Stimulated activated CD4-positive, alpha-beta T cell treated with anti-CD3 and anti-CD28 coated beads, Interleukin-12 subunit alpha, Interleukin-12 subunit beta, amount 100 ng/mL, for 24 hours (primary cell): ENCODE data around the gene ZSCAN12.

Experiments used
- DNase-seq, 2 experiments: peaks; one replicate each; pipeline ENCODE4 v3.0.0-alpha.2; 2020; ENCODE audit warnings: low read depth in 2 of 2

The ZSCAN12 gene

DNA sequence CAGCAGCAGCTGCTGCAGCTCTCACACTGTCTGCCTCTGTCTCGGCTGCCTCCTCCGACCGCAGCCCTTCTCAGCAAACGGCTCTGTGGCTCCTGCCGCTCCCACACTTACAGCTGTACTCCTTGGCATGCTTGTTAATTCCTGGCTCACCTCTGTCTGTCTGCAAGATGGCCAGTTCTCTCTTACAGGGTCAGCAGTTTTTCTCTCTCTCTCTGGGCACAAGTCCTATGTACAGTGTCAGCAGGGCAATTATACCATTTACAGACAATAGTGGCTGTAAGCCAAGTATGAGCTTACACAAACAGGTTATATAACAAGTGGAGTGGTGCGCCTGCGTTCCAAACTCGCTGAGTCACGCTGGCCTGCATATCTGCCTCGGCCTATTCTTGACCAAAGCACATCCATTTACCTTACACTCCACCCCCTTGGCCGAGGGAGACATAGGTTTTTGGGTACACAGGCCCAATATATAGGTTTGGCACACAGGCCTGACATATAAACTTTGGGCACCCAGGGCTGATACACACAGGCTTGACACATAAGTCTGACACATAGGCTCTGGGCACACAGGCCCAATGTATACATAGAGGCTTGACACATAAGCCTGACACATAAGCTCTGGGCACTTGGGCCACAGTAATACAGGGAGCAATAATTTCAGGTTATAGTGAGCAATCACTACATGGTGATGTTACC, 45.4 kb downstream of the ZSCAN12 start:
- DNase-seq, result no peak

DNA sequence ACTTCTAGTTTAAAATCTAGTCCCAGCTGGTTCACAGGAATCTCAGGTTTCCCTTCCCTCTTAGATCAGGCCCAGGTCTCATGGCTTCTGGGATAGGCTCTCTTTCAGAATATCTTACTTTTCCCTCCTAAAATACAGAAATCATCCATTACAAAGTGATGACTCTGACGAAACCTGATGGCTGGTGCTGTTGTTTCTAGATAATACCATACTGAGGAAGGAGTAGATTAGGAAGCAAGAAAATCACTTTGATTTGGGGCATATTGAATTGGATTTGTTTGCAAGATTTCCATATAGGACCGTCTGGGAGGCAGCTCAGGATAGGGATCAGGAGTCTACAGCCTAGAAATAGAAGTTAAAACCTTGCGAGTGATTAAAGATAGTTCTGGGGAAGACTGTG, 46.2 kb downstream of the ZSCAN12 start:
- no peak for DNase-seq

DNA sequence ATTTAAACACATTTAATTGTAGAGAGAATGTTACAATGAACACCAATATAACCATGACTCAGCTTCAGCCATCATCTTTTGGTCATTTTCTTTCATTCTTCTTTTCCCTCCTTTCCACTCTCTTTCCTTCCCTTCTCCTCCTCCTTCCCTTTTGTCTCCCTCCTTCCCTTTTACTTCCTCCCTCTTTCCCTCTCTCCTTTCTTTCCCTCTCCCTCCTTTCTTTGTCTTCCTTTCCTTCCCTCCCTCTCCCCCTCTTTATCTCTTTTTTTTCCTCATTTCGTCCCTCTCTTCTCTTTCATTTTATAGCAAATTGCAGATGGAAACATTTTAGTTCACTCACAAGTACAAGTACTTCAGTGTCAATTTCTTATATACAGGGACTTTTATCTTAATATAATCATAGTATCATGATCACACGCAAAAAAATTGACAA, 48.0 kb downstream of the ZSCAN12 start:
- no peak for DNase-seq

DNA sequence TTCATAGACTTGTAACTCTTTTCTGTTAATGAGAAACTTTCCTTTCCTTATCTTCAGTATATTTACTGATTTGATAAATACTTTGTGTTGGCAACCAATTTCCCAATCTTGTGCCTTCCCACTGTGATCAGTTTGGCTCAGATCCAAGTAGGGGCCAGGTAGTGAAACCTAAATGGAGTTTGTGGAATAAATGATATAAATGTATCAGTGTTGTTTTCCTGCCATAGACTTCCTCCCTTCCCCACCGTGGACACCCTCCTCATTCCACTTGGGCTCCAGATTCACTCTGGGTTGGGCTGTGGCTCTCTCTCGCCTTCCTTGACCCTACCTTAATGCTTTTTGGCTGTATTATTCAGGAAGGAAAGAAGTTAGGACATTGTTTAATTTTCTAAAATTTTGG, 48.5 kb downstream of the ZSCAN12 start:
- no peak for DNase-seq

DNA sequence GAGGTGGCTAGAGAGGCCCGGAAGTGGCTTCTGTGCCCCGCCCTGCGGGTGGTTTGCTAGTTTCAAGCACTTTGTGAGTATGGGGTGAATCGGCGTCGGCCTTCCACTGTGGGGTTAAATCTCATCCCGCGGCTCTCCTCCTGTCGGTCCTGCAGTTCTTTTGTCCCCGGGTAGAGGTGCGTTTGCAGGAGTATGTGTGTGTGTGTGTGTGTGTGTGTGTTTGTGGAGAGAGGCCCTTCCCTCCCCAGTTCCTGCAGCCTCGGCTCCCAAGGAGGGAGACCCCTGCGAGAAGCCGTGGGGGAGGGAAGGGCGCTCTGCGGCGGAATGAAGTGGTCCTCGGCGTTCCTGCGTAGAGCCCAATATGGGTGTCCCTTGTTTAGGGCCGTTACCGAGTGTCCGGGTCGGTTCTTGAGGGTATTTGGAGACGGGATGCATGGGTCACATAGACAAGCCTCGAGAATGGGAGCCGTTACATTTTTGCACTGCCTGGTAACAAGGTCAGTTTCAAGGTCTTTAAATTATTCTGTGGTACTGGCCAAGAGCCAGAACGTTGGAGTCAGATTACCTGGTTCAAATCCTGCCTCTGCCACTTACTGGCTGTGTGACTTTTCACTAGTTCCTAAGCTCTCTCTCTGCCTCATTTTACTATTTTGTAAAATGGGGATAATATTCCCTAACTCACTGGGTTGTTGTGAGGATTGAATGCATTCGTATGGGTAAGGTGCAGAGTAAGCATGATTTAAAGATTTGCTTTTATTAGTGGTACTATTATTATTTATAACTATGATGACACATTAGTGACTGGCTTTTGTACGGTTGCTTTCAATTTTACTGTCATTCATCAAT, 49.4 kb downstream of the ZSCAN12 start, which contains the start of gene ZKSCAN3:
Gene ZKSCAN3 (plus strand): TSS at position 56 of the 846 bp plus-strand sequence. CDS start 9,640 bp downstream, outside the sequence.
- peak; percentile 83 for DNase-seq

DNA sequence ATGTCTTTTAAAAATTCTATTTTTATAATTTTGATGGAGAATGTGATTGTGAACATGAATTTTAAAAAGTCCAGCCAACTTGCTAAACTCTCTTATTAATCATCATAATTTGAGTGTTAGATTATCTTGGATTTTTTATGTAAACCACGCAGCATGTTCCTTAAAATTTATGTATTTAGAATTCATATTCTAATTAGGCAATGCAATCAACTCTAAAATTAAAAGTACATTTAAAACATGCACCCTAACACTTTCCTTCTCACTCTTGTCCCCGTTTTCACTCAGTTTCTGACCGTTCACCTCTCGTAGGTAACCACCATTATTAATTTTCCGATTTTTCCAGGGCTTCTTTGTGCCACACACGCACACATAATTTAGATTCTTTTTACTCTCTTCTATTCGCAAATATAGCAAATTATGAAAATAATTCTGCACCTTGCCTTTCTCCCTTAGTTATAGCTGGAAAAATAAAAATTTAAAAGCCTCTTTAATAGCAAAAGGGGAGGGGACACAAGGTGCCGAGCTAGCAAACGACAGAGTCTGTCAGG, 50.1 kb downstream of the ZSCAN12 start:
- no peak for DNase-seq

DNA sequence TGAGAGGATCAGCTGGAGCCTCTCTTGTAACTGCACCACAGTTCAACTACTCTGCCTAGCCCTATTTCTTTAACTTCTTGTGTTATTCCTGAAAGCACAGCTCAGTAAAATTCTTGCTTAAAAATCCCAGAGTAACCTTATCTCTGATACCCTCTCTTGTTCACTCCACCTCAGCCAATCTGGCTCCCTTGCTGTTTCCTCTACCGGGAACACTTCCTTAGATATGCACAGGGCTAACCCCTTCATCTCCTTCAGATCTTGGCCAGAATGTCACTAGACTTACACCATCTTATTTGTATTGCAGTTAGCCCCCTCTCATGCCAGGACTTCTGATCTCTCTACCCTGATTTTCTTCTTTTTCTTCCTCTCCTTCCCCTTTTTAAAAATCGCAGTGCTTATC, 52.4 kb downstream of the ZSCAN12 start:
- DNase-seq, result no peak

DNA sequence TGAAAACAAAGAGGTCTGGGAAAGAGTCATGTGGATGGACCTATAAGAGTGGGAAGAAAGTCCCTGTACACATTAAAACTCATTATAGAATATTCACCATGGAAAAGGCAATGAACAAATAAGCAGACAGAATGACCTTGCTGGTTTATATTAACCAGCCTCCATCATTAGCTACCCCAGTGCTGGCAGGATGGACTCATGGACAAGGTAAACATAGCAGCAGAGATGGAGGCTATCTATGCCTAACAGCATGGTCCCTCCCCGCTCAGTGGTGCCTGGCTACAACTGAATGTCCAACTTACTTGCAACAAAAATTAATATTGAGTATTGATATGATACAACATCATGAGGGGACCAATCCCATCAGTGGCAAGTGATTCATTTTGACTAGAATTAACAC, 54.3 kb downstream of the ZSCAN12 start:
- DNase-seq, result no peak

DNA sequence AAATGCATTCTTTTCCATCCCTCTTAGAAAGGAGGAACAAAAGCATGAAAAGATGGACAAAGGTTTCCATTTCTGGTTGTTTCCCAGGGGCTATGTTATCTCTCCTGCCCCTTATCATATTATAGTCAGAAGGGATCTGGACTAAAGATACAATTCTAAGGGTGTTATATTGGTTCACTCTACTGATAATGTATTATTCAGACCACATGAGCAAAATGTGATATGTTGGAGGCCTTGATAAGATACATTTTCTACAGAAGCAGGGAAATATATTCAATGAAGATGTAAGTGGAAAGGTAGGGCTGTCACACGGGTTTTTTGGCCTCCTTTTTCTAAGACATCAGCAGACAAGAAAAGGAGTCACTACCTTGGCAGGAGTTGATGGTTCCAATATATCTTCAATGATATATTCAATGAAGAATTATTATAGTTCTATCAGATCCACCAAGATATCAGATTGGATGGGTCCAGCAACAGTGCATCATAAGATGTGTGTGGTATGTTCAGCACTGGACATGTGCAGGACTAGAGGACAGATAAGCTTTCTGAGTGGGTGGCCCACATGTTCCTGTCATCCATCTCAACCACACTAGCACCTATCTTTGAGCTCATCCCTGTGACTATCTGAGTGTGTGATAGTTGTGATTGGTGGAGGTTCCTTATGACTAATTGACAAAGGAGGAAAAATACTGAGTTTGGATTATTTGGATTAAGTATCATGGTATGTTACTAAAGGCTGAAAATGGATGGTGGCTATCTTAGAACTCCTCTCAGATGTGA, 55.5 kb downstream of the ZSCAN12 start:
- DNase-seq, result no peak

DNA sequence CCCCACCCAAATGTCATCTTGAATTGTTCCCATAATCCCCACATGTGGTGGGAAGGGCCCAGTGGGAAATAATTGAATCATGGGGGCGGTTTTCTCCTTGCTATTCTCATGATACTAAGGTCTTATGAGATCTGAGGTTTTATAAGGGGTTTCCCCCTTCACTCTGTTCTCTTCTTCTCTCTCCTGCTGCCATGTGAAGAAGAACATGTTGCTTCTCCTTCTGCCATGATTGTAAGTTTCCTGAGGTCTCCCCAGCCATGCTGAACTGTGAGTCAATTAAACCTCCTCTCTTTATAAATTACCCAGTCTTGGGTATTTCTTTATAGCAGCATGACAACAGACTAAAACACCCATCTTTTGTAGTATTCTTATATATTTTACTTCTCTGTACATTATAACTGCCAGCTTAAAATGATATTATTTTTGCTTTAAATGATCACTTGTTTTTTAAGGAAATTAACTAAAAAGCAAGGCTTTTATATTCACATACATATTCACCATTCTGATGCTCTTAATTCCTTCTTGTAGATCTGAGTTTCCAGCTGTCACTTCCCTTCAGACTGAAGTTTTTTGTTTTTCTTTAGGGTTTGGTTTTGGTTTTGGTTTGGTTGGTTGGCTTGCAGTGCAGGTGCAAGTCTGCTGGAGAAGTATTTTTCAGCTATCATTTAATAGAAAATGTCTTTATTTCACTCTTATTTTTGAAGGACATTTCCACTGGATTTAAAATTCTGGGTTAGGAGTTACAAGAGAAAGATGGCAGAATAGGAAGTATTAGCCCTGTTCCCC, 59.0 kb downstream of the ZSCAN12 start:
- no peak for DNase-seq

DNA sequence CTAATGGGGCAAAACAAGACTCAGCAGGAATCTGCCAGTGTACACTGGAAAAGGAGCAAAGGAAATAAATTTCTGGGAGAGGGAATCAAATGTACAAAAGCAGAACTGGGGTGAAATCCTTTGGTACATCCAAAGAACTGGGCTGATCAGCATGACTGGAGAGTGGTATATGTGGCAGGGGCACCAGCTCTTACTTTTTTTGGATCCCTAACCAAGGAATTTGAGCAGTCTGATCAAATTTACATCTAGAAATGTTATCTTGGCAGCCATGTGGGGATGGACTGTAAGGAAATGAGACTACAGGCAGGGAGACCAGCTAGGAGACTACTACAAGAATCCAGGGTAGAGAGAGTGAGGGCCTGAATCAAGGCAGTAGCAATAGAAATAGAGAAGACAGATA, 62.4 kb downstream of the ZSCAN12 start:
- DNase-seq, result no peak

DNA sequence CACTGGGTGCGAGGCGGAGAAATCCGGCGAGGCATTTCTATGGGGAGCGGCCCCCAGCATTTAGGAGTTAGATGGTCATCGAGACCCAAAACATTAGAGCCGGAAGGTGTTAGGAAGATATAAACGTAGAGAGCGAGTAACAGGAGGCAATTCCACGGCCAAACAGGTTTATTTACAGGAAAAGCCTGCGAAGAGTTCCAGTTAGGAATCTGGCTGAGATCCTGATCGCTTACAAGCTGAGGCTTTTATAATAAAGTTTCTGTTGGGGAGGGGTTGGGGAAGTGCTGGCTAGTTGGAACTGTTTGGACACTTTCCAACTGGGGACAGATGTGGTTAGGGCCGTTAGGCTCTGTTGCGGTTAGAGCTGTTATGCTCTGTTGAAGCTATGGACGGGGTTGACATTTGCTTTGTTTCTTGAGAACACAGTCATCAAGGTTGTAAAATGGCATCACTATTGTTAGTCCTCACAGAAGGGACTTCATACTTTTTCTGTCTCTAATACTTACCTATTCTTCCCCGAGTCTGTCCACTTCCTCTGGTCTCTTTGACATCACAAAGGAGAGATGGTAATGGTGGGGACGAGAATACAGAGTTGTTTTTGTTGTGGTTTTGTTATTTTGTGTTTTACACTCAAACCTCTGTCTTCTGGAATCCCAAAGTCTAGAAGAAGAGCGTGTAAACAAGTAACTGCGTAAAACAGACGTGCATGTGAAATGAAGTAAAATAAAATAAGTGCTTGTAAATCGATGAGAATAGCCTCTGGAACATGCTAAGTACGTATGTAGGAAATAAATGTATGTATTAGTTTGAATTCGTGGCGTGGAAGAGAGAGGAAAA, 63.0 kb downstream of the ZSCAN12 start:
- no peak for DNase-seq

DNA sequence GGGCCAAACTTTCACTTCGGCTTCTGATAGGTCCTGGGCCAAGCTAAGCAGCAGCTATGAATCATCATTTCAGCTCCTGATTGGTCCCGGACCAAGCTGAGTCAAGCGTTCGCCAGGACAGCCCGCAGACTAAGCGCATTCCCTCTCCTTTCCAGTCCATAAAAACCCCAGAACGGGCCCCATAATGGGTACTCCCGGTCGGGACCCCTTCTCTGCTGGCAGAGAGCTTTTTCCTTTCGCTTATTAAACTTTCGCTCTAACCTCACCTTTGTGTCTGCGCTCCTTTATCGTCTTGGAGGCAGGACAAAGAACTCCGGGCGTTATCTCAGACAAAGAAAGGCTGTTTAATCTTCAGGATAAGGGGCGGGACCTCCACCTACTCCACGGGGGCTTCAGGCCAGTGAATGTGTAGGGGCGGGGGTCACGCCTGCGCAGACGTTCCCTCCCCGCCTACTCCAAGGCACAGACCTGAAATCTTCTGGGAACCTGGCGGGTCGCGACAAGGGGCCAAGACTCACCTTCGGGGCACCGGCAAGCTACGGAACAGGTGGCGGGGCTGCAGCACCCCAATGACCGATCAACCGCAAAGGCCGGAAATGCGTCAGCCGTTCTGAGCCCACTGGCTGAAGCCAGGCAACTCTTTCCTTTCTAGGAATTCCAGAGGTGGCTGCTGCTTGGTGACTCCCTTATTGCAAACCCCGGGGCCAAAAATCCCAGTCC, 63.8 kb downstream of the ZSCAN12 start, which contains the start of gene ZSCAN31:
Gene ZSCAN31 (minus strand): TSS at position 585 of the 720 bp plus-strand sequence. CDS start 6,465 bp downstream, outside the sequence.
- peak; percentile 56 to 61 for DNase-seq

DNA sequence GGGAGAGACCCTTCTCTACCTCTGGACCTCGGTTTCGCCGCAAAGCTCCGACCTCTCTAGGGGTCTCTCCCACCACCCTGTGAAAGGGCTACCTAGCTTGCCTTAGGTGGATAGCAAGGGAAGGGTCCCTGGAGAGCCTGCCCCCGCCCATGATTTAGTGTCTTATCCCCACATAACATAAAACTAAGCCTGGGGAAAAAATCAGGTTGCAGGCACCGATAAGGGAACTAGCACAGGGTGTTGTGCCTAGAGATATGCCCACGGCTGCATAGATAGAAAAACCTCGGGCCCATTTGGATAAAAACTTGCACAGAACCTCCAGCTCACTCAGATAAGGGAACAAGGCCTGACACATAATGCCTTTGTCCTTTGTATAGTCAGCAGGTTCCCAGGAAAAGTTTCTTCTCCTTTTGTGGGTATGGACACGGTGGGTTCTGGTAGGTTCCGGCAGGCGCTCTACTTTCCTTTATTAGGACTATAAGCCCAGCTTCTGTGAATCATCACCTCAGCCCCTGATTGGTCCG, 64.4 kb downstream of the ZSCAN12 start:
- DNase-seq, result no peak

DNA sequence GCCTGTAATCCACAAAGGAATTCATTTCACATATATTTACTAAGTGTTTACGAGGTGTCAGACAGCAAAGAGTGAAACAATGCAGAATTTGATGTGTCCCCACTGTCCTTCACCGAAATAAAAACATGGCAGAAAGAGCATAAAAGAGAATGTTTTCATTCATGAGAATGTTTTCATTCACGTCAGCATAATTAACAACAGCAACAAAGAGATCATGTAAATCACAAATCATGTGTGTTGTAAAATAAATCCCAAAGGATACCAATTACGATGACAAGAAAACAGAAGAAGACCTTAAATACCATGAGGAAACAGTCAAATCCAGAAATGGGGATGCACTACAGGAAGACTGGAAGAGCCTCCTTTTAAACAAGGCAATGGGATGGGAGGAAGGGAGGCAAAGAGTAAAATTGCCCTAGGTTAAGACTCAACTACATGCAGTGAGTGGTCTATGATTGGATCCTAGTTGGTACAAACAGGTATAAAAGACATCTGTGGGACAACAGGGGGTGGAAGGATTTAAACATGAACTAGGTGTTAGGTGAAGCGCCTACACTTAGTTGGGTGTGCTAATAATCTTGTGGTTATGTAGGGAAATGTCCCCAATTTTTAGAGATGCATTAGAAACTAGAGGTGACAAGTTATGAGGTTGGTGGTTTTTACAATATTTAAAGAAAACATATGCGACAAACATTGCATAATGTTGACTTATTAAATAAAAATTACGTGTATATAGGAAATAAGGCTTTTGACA, 65.1 kb downstream of the ZSCAN12 start:
- no peak for DNase-seq

DNA sequence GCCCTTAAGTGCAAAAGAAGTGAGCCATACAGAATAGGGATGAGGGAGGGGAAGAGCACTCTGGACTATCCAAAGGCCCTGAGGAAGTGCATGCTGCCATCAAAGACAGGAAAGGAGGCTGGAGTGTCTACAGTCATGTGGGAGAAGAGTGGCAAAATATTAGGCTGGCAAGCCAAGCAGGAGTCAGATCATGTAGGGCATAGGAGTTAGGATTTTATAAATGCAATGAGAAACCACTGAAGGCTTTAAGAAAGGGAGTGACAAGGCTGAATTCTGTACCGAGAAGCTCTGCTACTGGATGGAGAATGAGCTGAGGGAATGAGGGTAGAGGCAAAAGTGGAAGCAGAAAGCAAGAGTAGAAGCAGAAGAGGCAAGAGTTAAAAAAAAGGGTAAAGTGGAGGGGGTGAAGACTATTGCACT, 65.9 kb downstream of the ZSCAN12 start:
- no peak for DNase-seq

DNA sequence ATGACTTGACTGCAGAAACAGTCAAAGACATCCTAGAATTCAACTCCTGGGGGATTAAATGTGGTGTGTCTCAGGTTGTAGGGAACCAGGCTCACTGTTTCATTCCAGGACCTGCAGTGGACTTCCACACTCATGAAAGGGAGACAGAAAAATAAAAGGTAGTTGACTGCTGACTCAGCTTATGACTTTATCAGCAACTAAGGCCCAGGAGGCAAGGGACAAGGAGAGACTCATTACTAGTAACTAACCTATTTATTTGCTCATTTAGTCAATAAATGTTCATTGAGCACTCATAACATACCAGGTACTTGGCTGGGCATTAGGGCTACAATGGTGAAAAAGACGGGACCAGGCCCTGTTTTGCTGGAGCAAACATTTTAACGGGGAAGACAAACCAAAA, 66.5 kb downstream of the ZSCAN12 start:
- DNase-seq, result no peak

DNA sequence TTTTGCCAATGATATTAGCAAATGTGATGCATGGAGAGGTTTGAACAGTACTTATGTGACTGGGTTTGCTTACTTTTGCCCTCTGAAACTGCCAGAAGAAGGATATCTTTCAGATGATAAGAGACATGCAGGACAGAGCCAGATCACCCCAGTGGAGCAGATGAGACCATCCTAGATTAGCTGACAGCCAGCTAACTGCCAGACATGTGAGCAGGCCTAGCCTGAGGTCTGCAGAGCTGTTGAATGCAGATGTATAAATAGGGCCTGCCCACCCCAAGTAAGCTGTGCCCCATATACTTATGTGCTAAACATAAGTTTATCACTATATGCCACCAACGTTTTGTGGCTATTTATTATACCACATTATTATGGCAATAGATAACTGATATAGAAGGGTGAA, 69.5 kb downstream of the ZSCAN12 start:
- DNase-seq, result no peak
